ENCODE results near the gene ZWILCH.

- no peak for TF ChIP-seq CTCF (IDR thresholded peaks at IDR 0.05; ENCODE audit: poor library complexity)
- TF ChIP-seq EZH2phosphoT487 (IDR thresholded peaks at IDR 0.05; ENCODE audit: low read depth, severe bottlenecking, unreplicated experiment): no peak
Observed at GRCh38 chr15:66563566-66564110, 58.5 kb downstream of the ZWILCH start.
